Parathyroid adenoma (tissue), 2 donors: ENCODE data around the gene APOBR.

ENCODE experiments used
- H2AFZ ChIP-seq: fragments of 300-600 bp; sonication (generic); one replicate; pipeline ENCODE4 v1.7.0; 2017; ENCODE audit warnings: antibody characterized with exemption, mild to moderate bottlenecking
- H3K27ac ChIP-seq: fragments of 300-600 bp; sonication (generic); one replicate; pipeline ENCODE4 v1.7.0; 2017
- H3K27me3 ChIP-seq: fragments of 300-600 bp; sonication (generic); one replicate; pipeline ENCODE4 v1.7.0; 2017; ENCODE audit warnings: low read length; ENCODE audit not compliant: control insufficient read depth, insufficient read depth
- H3K36me3 ChIP-seq: fragments of 300-600 bp; sonication (generic); one replicate; pipeline ENCODE4 v1.7.0; 2017; ENCODE audit warnings: low read length; ENCODE audit not compliant: control insufficient read depth, insufficient read depth
- H3K4me1 ChIP-seq: fragments of 300-600 bp; sonication (generic); one replicate; pipeline ENCODE4 v1.7.0; 2017; ENCODE audit warnings: control low read depth
- H3K4me2 ChIP-seq: fragments of 300-600 bp; sonication (generic); one replicate; pipeline ENCODE4 v1.7.0; 2017; ENCODE audit warnings: low read length
- H3K4me3 ChIP-seq: fragments of 300-600 bp; sonication (generic); one replicate; pipeline ENCODE4 v1.7.0; 2017; ENCODE audit warnings: low read depth, low read length
- H3K79me2 ChIP-seq: fragments of 300-600 bp; sonication (generic); one replicate; pipeline ENCODE4 v1.7.0; 2017; ENCODE audit warnings: control low read depth
- H3K9ac ChIP-seq: fragments of 300-600 bp; sonication (generic); one replicate; pipeline ENCODE4 v1.7.0; 2017; ENCODE audit warnings: mild to moderate bottlenecking
- H3K9me3 ChIP-seq: fragments of 300-600 bp; sonication (generic); one replicate; pipeline ENCODE4 v1.7.0; 2017; ENCODE audit warnings: low read length; ENCODE audit not compliant: control insufficient read depth
- TF ChIP-seq, protein P1 (sequence below): fragments of 300-600 bp; sonication (generic); IDR thresholded peaks from one replicate; pipeline ENCODE4 v1.7.0; 2017; ENCODE audit warnings: antibody characterized with exemption, mild to moderate bottlenecking
- donor health status: primary hyperparathyroidism.

APOBR gene

DNA sequence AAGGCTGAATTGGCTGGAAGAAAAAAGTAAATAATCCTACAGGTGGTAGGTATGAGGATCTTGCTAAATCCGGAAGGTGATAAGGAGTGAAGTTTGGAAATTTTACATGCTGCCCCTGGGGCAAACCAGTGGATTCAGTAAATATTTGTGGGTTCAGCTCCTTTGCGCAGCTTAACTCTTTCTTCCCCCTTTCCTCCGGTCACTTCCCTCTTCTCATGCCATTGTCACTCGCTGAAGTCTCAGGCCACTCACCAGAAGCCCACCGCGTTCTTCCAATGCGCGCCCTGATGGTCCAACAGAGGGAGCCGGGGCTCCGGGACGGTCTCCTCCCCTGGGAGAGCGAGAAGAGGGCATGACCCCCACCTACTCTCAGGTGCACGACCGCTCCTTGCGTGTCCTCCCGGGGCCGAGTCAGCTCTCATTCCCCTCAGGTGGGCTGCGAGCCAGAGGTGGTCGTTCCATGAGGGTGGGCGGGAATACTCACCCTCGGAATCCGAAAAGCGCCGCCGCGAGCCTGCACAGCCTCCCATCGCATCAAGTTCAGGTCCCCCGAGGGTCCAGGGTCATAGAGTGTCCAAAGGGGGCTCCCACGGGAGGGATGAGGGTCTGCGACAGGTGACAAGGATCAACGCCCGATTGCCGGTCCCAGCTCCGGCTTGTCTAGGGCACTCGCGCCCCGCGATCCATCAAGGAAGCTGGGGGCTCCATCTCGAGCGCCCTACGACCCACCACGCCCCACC is 3.0 kb upstream of the APOBR start:
- peak overlapping the region; percentile 97 for H2AFZ ChIP-seq
- TF ChIP-seq, protein P1, sequence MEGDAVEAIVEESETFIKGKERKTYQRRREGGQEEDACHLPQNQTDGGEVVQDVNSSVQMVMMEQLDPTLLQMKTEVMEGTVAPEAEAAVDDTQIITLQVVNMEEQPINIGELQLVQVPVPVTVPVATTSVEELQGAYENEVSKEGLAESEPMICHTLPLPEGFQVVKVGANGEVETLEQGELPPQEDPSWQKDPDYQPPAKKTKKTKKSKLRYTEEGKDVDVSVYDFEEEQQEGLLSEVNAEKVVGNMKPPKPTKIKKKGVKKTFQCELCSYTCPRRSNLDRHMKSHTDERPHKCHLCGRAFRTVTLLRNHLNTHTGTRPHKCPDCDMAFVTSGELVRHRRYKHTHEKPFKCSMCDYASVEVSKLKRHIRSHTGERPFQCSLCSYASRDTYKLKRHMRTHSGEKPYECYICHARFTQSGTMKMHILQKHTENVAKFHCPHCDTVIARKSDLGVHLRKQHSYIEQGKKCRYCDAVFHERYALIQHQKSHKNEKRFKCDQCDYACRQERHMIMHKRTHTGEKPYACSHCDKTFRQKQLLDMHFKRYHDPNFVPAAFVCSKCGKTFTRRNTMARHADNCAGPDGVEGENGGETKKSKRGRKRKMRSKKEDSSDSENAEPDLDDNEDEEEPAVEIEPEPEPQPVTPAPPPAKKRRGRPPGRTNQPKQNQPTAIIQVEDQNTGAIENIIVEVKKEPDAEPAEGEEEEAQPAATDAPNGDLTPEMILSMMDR, result peak; percentile 36
- H3K36me3 ChIP-seq, result no peaks in the 10 kb centered on the region
- peak overlapping the region; percentile 90 for H3K9ac ChIP-seq
- H3K9me3 ChIP-seq, result no peaks in the 10 kb centered on the region
- H3K79me2 ChIP-seq, result no peaks in the 10 kb centered on the region
- H3K27ac ChIP-seq, result peak overlapping the region; percentile 99
- H3K4me3 ChIP-seq, result peak overlapping the region; percentile 96
- peak overlapping the region; percentile 94 for H3K4me2 ChIP-seq
- H3K4me1 ChIP-seq, result no peaks in the 10 kb centered on the region
- H3K27me3 ChIP-seq, result no peaks in the 10 kb centered on the region

DNA sequence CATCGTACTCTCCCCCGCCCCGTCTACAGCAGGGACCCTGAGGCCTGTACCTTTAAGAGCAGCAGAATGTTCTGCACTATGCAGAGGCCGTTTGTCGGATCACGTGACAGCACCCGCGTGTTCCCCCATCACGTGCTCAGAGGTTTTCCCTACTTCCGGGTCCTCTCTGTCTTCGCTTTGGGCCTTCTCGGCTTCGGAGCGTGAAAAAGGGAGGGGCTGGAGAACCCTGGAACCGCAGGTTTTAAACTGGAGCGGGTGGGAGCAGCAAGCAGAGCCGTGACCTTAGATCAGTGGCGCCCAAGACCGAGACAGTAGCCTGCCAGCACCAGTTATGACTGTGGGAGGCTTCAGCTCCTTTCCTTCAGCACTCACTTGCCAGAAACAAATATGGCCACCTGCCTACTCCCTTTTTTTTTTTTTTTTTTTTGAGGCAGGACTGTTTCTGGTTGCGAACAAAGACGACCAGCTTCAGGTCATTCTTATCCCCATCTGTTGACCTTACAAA is 2.4 kb upstream of the APOBR start, which contains the start of gene CLN3:
Gene CLN3, minus strand, starts transcription at position 105 of the 505 bp plus-strand sequence. CDS start 315 bp downstream, outside the sequence.
- Histone ChIP-seq H3K4me3 (peak within 1 kb of the TSS; percentile 96), H3K4me1 (no peaks in the 10 kb centered on the region), H3K27me3 (no peaks in the 10 kb centered on the region), H3K36me3 (no peaks in the 10 kb centered on the region), H3K4me2 (peak within 1 kb of the TSS; percentile 94), H2AFZ (peak within 1 kb of the TSS; percentile 97), H3K9me3 (no peaks in the 10 kb centered on the region), H3K79me2 (no peaks in the 10 kb centered on the region), H3K27ac (peak within 1 kb of the TSS; percentile 99), H3K9ac (peak within 1 kb of the TSS; percentile 90)
- TF ChIP-seq, protein P1, result no peak

DNA sequence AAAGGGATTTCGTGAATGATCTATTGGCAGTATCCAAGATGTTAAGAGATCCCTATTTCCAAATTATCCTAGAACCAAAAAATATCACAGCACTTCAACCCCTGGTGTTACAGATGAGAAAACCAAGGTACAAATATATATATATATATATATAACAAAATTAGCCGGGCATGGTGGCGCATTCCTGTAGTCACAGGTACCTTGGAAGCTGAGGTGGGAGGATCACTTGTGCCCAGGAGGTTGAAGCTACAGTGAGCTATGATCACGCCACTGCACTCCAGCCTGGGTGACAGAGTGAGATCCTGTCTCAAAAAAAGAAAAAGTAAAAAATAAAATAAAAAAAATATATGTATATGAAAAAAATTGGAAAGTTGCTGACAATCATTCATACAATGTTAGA is 1.9 kb upstream of the APOBR start:
- Histone ChIP-seq H3K9me3 (no peaks in the 10 kb centered on the region), H3K4me1 (no peaks in the 10 kb centered on the region), H3K36me3 (no peaks in the 10 kb centered on the region), H3K4me3 (peak overlapping the region; percentile 96), H3K79me2 (no peaks in the 10 kb centered on the region), H3K27me3 (no peaks in the 10 kb centered on the region), H2AFZ (peak overlapping the region; percentile 97), H3K9ac (no peak overlapping the region), H3K4me2 (peak overlapping the region; percentile 94), H3K27ac (peak overlapping the region; percentile 99)
- TF ChIP-seq, protein P1, result no peak

DNA sequence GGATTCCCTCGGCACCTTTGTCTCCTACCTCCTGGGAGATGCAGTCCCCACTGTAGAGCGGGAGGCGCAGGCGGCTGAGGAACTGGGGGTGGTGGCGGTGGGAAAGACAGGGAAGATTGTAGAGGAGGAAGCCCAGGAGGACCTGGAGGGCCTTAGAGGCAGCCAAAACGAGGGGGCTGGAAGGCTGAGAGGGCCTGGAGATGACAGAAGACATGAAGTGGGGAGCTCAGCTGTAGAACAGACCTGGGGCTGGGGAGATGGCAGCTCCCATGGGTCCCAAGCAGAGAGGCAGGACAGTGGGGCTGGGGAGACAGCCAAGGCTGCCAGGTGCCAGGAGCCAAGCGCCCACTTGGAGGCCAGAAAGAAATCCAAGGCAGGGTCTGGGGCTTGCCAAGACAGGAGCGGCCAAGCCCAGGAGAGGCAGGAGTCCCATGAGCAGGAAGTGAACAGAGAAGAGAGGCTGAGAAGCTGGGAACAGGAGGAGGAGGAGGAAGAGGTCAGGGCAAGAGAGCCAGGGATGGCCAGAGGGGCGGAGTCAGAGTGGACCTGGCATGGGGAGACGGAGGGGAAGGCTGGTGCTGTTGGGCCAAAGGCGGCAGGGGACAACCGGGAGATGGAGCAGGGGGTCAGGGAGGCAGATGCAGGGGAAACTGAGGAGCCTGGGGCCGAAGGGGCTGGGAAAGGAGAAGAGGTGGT is 803 bp downstream of the APOBR start:
- TF ChIP-seq, protein P1, result no peak
- Histone ChIP-seq H3K4me2 (no peak overlapping the region), H3K27ac (no peak overlapping the region)

More for the DNA sequence above, 803 bp downstream of the APOBR start:
- Histone ChIP-seq H3K79me2 (no peaks in the 10 kb centered on the region), H3K27me3 (no peaks in the 10 kb centered on the region), H3K9me3 (no peaks in the 10 kb centered on the region), H3K9ac (no peak overlapping the region), H3K4me3 (no peak overlapping the region), H2AFZ (no peak overlapping the region), H3K4me1 (no peaks in the 10 kb centered on the region), H3K36me3 (no peaks in the 10 kb centered on the region)
